ENCODE measurements around the gene NUCB1. TPM values are rescaled to one million over a fixed set of nuclear protein-coding genes. Genes with fewer than 3 reads are reported as not detected.
A peak's percentile ranks its signal among the peaks of the same experiment; 100 is the strongest.

The NUCB1 gene
- total and polyA plus RNA-seq, 9 of the 15 experiments (the other 6 are each of a cell fraction or from before 2014, with no cell fraction given), result 3.1 to 153 (median 71.7) TPM

DNA sequence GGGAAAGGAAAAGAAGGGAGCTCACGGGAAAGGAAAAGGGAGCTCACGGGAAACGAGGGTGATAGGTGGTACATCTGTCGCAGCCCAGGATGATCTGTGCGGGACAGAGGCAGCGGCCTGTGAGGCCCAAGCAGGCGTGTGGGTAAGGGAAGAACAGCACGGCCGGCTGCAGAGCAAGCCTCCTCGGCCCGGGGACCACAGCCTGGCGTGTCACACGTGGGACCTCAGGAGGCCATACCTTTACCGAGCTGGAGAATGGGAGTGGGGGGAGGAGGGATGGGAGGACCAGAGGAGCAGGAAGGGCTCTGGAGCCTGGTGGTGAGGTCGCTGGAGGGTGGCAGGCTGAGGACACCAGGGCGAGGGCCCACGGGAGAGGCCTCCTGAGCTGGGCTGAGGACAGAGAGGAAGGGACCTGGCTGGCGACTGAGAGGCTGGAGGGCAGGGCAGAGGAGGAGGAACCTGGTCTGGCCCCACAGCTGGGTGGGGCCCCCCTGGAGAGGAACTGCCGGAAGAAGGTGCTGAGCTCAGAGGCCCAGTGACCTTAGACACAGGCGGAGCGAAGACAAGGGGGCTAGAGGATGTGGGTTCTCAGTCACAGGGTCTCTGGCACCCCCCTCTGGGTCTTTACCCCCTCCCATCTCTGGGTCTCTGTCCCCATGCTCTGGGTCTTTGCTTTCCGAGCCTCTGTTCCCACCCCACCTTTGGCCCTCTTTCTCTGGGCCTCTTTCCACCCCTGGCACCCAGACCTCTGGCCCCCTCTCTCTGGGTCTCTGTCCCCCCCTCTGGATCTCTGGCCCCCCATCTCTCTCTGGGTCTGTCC is 62.1 kb downstream of the NUCB1 start (continued):
- TF ChIP-seq, protein P1, sequence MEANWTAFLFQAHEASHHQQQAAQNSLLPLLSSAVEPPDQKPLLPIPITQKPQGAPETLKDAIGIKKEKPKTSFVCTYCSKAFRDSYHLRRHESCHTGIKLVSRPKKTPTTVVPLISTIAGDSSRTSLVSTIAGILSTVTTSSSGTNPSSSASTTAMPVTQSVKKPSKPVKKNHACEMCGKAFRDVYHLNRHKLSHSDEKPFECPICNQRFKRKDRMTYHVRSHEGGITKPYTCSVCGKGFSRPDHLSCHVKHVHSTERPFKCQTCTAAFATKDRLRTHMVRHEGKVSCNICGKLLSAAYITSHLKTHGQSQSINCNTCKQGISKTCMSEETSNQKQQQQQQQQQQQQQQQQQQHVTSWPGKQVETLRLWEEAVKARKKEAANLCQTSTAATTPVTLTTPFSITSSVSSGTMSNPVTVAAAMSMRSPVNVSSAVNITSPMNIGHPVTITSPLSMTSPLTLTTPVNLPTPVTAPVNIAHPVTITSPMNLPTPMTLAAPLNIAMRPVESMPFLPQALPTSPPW (CRISPR knock-in tag; IDR thresholded peaks at IDR 0.05), result peak; percentile 92
- TF ChIP-seq LARP7 (IDR thresholded peaks at IDR 0.05) (0 out of 2 replicates have a peak, but pooled peaks have one; percentile 20), PHTF2 (CRISPR knock-in tag; IDR thresholded peaks at IDR 0.05) (no peak), ZNF583 (CRISPR knock-in tag; IDR thresholded peaks at IDR 0.05) (peak; percentile 47; the same call in 1 of the 2 replicates), ZFP1 (CRISPR knock-in tag; IDR thresholded peaks at IDR 0.05) (no peak), NR2C1 (IDR thresholded peaks at IDR 0.05) (no peak; the same call in 1 of the 2 replicates), NR2C1 (tag; IDR thresholded peaks at IDR 0.05) (peak; percentile 73), ZNF707 (CRISPR knock-in tag; conservative IDR thresholded peaks at IDR 0.05) (no peak), ZNF324 (CRISPR knock-in tag; IDR thresholded peaks at IDR 0.05) (no peak), SLC30A9 (CRISPR knock-in tag; IDR thresholded peaks at IDR 0.05) (no peak), JUNB (CRISPR knock-in tag; conservative IDR thresholded peaks at IDR 0.05) (no peak), ZNF146 (CRISPR knock-in tag; IDR thresholded peaks at IDR 0.05; ENCODE audit: unreplicated experiment) (no peak), SAFB (IDR thresholded peaks at IDR 0.05; ENCODE audit: borderline replicate concordance, low read depth, low read length) (no peak), NCOA4 (IDR thresholded peaks at IDR 0.05; ENCODE audit: partially characterized antibody) (no peak), ZNF644 (tag; IDR thresholded peaks at IDR 0.05; ENCODE audit: low read depth) (no peak), ZFP36 (IDR thresholded peaks at IDR 0.05; ENCODE audit: low read depth, low read length, partially characterized antibody) (no peak), PHF20 (IDR thresholded peaks at IDR 0.05; ENCODE audit: partially characterized antibody) (peak; percentile 22), FOXJ3 (CRISPR knock-in tag; IDR thresholded peaks at IDR 0.05) (no peak), MCM3 (IDR thresholded peaks at IDR 0.05) (no peak), ZNF175 (CRISPR knock-in tag; IDR thresholded peaks at IDR 0.05; ENCODE audit: low read depth) (0 out of 2 replicates have a peak, but pooled peaks have one; percentile 64), NR2C2 (CRISPR knock-in tag; IDR thresholded peaks at IDR 0.05) (peak; percentile 78), NR2C2 (tag; IDR thresholded peaks at IDR 0.05) (peak; percentile 83), HOXB6 (CRISPR knock-in tag; IDR thresholded peaks at IDR 0.05; ENCODE audit: borderline replicate concordance) (no peak), ZNF561 (CRISPR knock-in tag; conservative IDR thresholded peaks at IDR 0.05) (no peak), HSF4 (CRISPR knock-in tag; IDR thresholded peaks at IDR 0.05; ENCODE audit: borderline replicate concordance) (no peak)
- TF ChIP-seq, protein P2, sequence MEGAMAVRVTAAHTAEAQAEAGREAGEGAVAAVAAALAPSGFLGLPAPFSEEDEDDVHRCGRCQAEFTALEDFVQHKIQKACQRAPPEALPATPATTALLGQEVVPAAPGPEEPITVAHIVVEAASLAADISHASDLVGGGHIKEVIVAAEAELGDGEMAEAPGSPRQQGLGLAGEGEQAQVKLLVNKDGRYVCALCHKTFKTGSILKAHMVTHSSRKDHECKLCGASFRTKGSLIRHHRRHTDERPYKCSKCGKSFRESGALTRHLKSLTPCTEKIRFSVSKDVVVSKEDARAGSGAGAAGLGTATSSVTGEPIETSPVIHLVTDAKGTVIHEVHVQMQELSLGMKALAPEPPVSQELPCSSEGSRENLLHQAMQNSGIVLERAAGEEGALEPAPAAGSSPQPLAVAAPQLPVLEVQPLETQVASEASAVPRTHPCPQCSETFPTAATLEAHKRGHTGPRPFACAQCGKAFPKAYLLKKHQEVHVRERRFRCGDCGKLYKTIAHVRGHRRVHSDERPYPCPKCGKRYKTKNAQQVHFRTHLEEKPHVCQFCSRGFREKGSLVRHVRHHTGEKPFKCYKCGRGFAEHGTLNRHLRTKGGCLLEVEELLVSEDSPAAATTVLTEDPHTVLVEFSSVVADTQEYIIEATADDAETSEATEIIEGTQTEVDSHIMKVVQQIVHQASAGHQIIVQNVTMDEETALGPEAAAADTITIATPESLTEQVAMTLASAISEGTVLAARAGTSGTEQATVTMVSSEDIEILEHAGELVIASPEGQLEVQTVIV (CRISPR knock-in tag; IDR thresholded peaks at IDR 0.05; ENCODE audit: borderline replicate concordance), result no peak
- TF ChIP-seq, protein P3, sequence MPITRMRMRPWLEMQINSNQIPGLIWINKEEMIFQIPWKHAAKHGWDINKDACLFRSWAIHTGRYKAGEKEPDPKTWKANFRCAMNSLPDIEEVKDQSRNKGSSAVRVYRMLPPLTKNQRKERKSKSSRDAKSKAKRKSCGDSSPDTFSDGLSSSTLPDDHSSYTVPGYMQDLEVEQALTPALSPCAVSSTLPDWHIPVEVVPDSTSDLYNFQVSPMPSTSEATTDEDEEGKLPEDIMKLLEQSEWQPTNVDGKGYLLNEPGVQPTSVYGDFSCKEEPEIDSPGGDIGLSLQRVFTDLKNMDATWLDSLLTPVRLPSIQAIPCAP (CRISPR knock-in tag; IDR thresholded peaks at IDR 0.05; ENCODE audit: borderline replicate concordance), result no peak
